Hepatocyte (in vitro differentiated cells): Measurements from ENCODE around the gene AGBL2.

ENCODE experiments used
- EZH2 ChIP-seq: fragments of 200-600 bp; sonication (generic); IDR thresholded peaks from 2 replicates; pipeline ENCODE4 v1.6.1; 2016; ENCODE audit warnings: antibody characterized with exemption, mild to moderate bottlenecking, borderline replicate concordance
- EZH2phosphoT487 ChIP-seq: fragments of 200-600 bp; sonication (generic); IDR thresholded peaks from one replicate; pipeline ENCODE4 v1.6.1; 2018; ENCODE audit warnings: antibody characterized with exemption, mild to moderate bottlenecking, low read depth, moderate library complexity; ENCODE audit not compliant: unreplicated experiment, severe bottlenecking
- TF ChIP-seq, protein P1 (sequence below): fragments of 200-600 bp; sonication (generic); IDR thresholded peaks from 2 replicates; pipeline ENCODE4 v1.5.1; 2016; ENCODE audit warnings: antibody characterized with exemption, mild to moderate bottlenecking; ENCODE audit not compliant: poor library complexity

DNA sequence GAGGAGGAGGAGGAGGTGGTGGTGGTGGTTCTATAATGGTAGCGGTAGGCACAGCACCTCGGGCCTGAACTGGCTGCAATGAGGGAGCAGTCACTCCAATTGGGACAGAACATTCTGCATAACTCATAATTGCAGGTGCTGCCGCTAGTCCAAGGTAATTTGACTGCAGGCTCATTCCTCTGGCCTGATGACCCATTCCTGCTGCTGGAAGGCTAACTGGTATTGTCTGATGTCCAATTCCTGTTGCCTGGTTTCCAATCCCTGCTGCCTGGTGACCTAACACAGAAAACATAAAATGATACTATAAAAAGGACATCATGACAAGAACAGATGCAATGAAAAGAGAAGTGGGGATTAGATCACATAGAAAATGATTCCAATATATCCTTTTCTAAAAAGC lies 7.9 kb upstream of the AGBL2 start:
- TF ChIP-seq, protein P1, sequence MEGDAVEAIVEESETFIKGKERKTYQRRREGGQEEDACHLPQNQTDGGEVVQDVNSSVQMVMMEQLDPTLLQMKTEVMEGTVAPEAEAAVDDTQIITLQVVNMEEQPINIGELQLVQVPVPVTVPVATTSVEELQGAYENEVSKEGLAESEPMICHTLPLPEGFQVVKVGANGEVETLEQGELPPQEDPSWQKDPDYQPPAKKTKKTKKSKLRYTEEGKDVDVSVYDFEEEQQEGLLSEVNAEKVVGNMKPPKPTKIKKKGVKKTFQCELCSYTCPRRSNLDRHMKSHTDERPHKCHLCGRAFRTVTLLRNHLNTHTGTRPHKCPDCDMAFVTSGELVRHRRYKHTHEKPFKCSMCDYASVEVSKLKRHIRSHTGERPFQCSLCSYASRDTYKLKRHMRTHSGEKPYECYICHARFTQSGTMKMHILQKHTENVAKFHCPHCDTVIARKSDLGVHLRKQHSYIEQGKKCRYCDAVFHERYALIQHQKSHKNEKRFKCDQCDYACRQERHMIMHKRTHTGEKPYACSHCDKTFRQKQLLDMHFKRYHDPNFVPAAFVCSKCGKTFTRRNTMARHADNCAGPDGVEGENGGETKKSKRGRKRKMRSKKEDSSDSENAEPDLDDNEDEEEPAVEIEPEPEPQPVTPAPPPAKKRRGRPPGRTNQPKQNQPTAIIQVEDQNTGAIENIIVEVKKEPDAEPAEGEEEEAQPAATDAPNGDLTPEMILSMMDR: no peak
- TF ChIP-seq EZH2phosphoT487 (no peak), EZH2 (no peak)
